HepG2 (cell line): ENCODE results near the gene AP4E1. TPM values are rescaled to one million over a fixed set of nuclear protein-coding genes. Genes with fewer than 3 reads are reported as not detected.
A peak's percentile ranks its signal among the peaks of the same experiment; 100 is the strongest.

Source experiments
- CREBL2 ChIP-seq: sonication (generic); formaldehyde crosslinking; IDR thresholded peaks from 2 replicates; pipeline ENCODE4 v1.8.1; 2023; ENCODE audit warnings: missing genetic modification reagents, mild to moderate bottlenecking, borderline replicate concordance
- DMAP1 ChIP-seq: IDR thresholded peaks from 2 replicates; pipeline ENCODE4 v1.6.1; 2016
- DRAP1 ChIP-seq: IDR thresholded peaks from 2 replicates; pipeline ENCODE4 v1.6.1; 2016; ENCODE audit warnings: missing genetic modification reagents, missing compliant biosample characterization
- FOXA3 ChIP-seq: IDR thresholded peaks from 2 replicates; pipeline ENCODE4 v1.6.1; 2016; ENCODE audit warnings: missing genetic modification reagents, missing compliant biosample characterization
- MYPOP ChIP-seq: sonication (generic); formaldehyde crosslinking; IDR thresholded peaks from 2 replicates; pipeline ENCODE4 v1.8.1; 2023; ENCODE audit warnings: mild to moderate bottlenecking, moderate library complexity, missing genetic modification reagents
- ZFP91 ChIP-seq: sonication (generic); formaldehyde crosslinking; IDR thresholded peaks from 2 replicates; pipeline ENCODE4 v1.9.0; 2022; ENCODE audit warnings: missing genetic modification reagents, mild to moderate bottlenecking, borderline replicate concordance
- ZNF337 ChIP-seq: sonication (generic); formaldehyde crosslinking; IDR thresholded peaks from 2 replicates; pipeline ENCODE4 v1.5.1; 2020; ENCODE audit warnings: missing genetic modification reagents, low read depth, mild to moderate bottlenecking, borderline replicate concordance
- ZNF768 ChIP-seq: sonication (generic); formaldehyde crosslinking; IDR thresholded peaks from 2 replicates; pipeline ENCODE4 v1.4.0; 2020; ENCODE audit warnings: missing genetic modification reagents
- ZNF879 ChIP-seq: sonication (generic); formaldehyde crosslinking; IDR thresholded peaks from 2 replicates; pipeline ENCODE4 v1.8.1; 2023; ENCODE audit warnings: missing genetic modification reagents
- ZSCAN30 ChIP-seq: sonication (generic); formaldehyde crosslinking; IDR thresholded peaks from 2 replicates; pipeline ENCODE4 v1.5.0; 2020; ENCODE audit warnings: mild to moderate bottlenecking, missing genetic modification reagents
- polyA plus RNA-seq, 8 experiments: library from polyadenylated mRNA; depleted of rRNA in 3 of 8; stranded (reverse) in 7 of 8; unstranded in 1 of 8; fragments of >200 nt; fragmentation: Illumina TruSeq in 4 of 8; extraction: Trizol in 4 of 8; gene quantifications; 2 replicates each; pipeline versions ENCODE4 v1.2.1 to v1.2.3, GENCODE V29; 2011 to 2016; ENCODE audit warnings: low read depth in 4 of 8, missing spikeins in 1 of 8, mixed read lengths in 1 of 8; ENCODE audit not compliant: insufficient read depth in 1 of 8
- total RNA-seq, 5 experiments: library from RNA; depleted of rRNA; stranded (reverse); fragments of >200 nt; fragmentation: Illumina TruSeq; extraction: Trizol; gene quantifications; 2 replicates each; pipeline ENCODE4 v1.2.3, GENCODE V29; 2016; ENCODE audit warnings: low read depth in 1 of 5

Gene AP4E1
- total and polyA plus RNA-seq, 2 of the 13 experiments (the other 11 are each of a cell fraction or from before 2014, with no cell fraction given), result 2.2 to 7.8 TPM

- no peak for TF ChIP-seq ZFP91
- 0 out of 2 replicates have a peak, but pooled peaks have one; percentile 39 for TF ChIP-seq ZSCAN30 (CRISPR knock-in tag)
- TF ChIP-seq DRAP1 (CRISPR knock-in tag), result no peak
- peak; percentile 11; the same call in 1 of the 2 replicates for TF ChIP-seq ZNF879 (CRISPR knock-in tag)
- TF ChIP-seq ZNF768 (CRISPR knock-in tag), result peak; percentile 15; the same call in 1 of the 2 replicates
- 0 out of 2 replicates have a peak, but pooled peaks have one; percentile 35 for TF ChIP-seq MYPOP (CRISPR knock-in tag)
- no peak; the same call in 1 of the 2 replicates for TF ChIP-seq CREBL2 (CRISPR knock-in tag)
- 0 out of 2 replicates have a peak, but pooled peaks have one; percentile 14 for TF ChIP-seq DMAP1 (CRISPR knock-in tag)
- TF ChIP-seq FOXA3 (CRISPR knock-in tag), result 0 out of 2 replicates have a peak, but pooled peaks have one; percentile 6
- TF ChIP-seq ZNF337 (CRISPR knock-in tag), result 0 out of 2 replicates have a peak, but pooled peaks have one; percentile 16
These were observed 778 bp upstream of the AP4E1 start (continued) for GRCh38 chr15:50907601-50908208.
